SU-DHL-6 (cell line): ENCODE measurements around the gene EMP1.

Source experiments
- H2AFZ ChIP-seq: fragments of 200-600 bp; sonication (generic); 2 replicates; pipeline ENCODE4 v1.6.1; 2014; ENCODE audit warnings: low read depth, mild to moderate bottlenecking, moderate library complexity, mixed read lengths, antibody characterized with exemption, low read length; ENCODE audit not compliant: severe bottlenecking
- H3F3A ChIP-seq: fragments of 200-600 bp; shearing (Covaris generic); 2 replicates; pipeline ENCODE4 v1.6.0; 2016; ENCODE audit warnings: antibody characterized with exemption, mild to moderate bottlenecking; ENCODE audit not compliant: insufficient read depth
- H3K27ac ChIP-seq: fragments of 200-600 bp; sonication (generic); 2 replicates; pipeline ENCODE4 v1.5.1; 2016; ENCODE audit warnings: low read depth, mild to moderate bottlenecking, low read length, moderate library complexity, mixed read lengths
- H3K27me3 ChIP-seq: fragments of 200-600 bp; sonication (generic), shearing (Covaris generic); 2 replicates; pipeline ENCODE4 v1.6.0; 2014; ENCODE audit warnings: mild to moderate bottlenecking, low read length
- H3K36me3 ChIP-seq: fragments of 200-600 bp; sonication (generic); 2 replicates; pipeline ENCODE4 v1.6.1; 2014; ENCODE audit warnings: mild to moderate bottlenecking, low read length, mixed read lengths
- H3K4me2 ChIP-seq: fragments of 300-600, 200-600 bp; shearing (Covaris generic), sonication (generic); 2 replicates; pipeline ENCODE4 v1.6.0; 2014; ENCODE audit warnings: low read length, low read depth, mild to moderate bottlenecking; ENCODE audit not compliant: poor library complexity, severe bottlenecking
- H3K4me3 ChIP-seq: fragments of 200-600 bp; sonication (generic); 2 replicates; pipeline ENCODE4 v1.5.1; 2014; ENCODE audit warnings: antibody characterized with exemption, low read length, mild to moderate bottlenecking, mixed read lengths; ENCODE audit not compliant: insufficient read depth, poor library complexity, severe bottlenecking
- H3K79me2 ChIP-seq: fragments of 200-600 bp; sonication (generic); 2 replicates; pipeline ENCODE4 v1.6.1; 2014; ENCODE audit warnings: mild to moderate bottlenecking, low read length, moderate library complexity; ENCODE audit not compliant: insufficient read depth
- H3K9ac ChIP-seq: fragments of 200-600 bp; sonication (generic); 2 replicates; pipeline ENCODE4 v1.7.0; 2014; ENCODE audit warnings: mild to moderate bottlenecking, low read length
- H3K9me2 ChIP-seq: fragments of 200-600 bp; sonication (generic); replicated peaks from 2 replicates; pipeline ENCODE4 v1.6.1; 2014; ENCODE audit warnings: low read length; ENCODE audit not compliant: insufficient read depth
- H3K9me3 ChIP-seq: fragments of 200-600 bp; sonication (generic); 2 replicates; pipeline ENCODE4 v1.6.1; 2014; ENCODE audit warnings: low read length, mixed read lengths; ENCODE audit not compliant: insufficient read depth
- H4K20me1 ChIP-seq: fragments of 200-600 bp; sonication (generic); 2 replicates; pipeline ENCODE4 v1.6.1; 2014; ENCODE audit warnings: low read depth, mild to moderate bottlenecking, antibody characterized with exemption, low read length, moderate library complexity, mixed read lengths
- CTCF ChIP-seq: fragments of 200-600 bp; sonication (generic); IDR thresholded peaks from one replicate; pipeline ENCODE4 v1.5.1; 2017; ENCODE audit warnings: antibody characterized with exemption, mild to moderate bottlenecking, low read length, moderate library complexity; ENCODE audit not compliant: insufficient read depth, poor library complexity, severe bottlenecking
- EZH2phosphoT487 ChIP-seq: fragments of 200-600 bp; sonication (generic), shearing (Covaris generic); conservative IDR thresholded peaks from 2 replicates; pipeline ENCODE4 v1.6.1; 2018; ENCODE audit warnings: mild to moderate bottlenecking, antibody characterized with exemption, low read length, moderate library complexity, mixed read lengths

EMP1 gene

DNA sequence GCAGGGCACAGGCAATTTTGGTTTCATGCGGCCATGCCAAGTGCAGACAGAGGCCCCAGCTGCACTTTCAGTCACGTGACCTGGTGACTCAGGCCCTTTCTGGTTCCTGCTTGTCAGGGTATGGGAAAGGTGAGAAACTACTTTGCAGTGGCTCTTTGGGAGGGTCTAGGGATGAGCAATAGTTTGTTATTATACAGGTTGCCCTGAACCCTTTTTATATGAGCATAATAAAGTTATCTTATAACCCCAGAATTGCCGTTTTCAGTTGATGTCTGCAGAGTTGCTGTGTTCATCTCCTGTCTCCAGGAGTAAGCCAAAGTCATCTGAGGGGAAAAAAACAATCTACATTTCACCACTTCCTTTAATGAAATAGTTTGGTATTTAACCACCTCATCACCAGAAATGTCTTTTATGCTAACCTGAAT lies 30.9 kb upstream of the EMP1 start:
- no peaks in the 10 kb centered on the region for H3K9me3 ChIP-seq
- H3K4me2 ChIP-seq: no peak overlapping the region
- H3K27ac ChIP-seq: no peak overlapping the region
- no peak overlapping the region for H3K4me3 ChIP-seq
- H4K20me1 ChIP-seq: no peaks in the 10 kb centered on the region
- H3K9me2 ChIP-seq: no peaks in the 10 kb centered on the region
- H3K79me2 ChIP-seq: no peaks in the 10 kb centered on the region
- no peak for TF ChIP-seq CTCF
- no peak for TF ChIP-seq EZH2phosphoT487
- no peak overlapping the region for H2AFZ ChIP-seq
- H3K27me3 ChIP-seq: no peaks in the 10 kb centered on the region
- H3K36me3 ChIP-seq: no peaks in the 10 kb centered on the region
- H3F3A ChIP-seq: no peaks in the 10 kb centered on the region
- H3K9ac ChIP-seq: no peak overlapping the region

DNA sequence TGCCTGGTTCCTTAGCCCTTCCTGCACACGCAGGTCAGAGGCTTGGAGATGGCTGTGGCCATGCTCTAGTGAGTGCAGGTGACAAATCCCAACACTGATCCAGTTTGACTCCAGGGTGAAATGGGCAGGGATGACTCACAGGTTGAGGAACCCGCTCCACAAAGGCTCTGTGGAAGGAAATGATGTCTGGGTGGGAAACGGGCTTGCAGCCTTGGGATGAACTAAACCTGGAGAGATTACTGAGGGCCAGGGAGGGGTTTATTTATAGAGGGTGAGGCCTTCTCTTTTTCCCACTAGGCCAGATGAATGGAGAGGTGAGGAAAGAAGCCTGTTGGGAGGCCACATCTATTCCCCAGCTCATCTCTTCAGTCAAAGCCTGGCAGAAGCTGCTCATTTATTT lies 29.3 kb upstream of the EMP1 start:
- Histone ChIP-seq H3K9ac (no peak overlapping the region), H3K9me2 (no peaks in the 10 kb centered on the region), H3K4me2 (no peak overlapping the region), H3K27me3 (no peaks in the 10 kb centered on the region), H2AFZ (no peak overlapping the region), H3K9me3 (no peaks in the 10 kb centered on the region), H3F3A (no peaks in the 10 kb centered on the region), H3K4me3 (no peak overlapping the region), H3K27ac (no peak overlapping the region), H4K20me1 (no peaks in the 10 kb centered on the region), H3K79me2 (no peaks in the 10 kb centered on the region), H3K36me3 (no peaks in the 10 kb centered on the region)
- TF ChIP-seq EZH2phosphoT487 (no peak), CTCF (no peak)

- no peaks in the 10 kb centered on the region for H3F3A ChIP-seq
- H3K4me3 ChIP-seq: no peak overlapping the region
- no peak overlapping the region for H3K4me2 ChIP-seq
- TF ChIP-seq EZH2phosphoT487 (no peak), CTCF (no peak)
- H3K36me3 ChIP-seq: no peaks in the 10 kb centered on the region
- no peaks in the 10 kb centered on the region for H3K27me3 ChIP-seq
- H3K79me2 ChIP-seq: no peaks in the 10 kb centered on the region
- H3K9me3 ChIP-seq: no peaks in the 10 kb centered on the region
- no peak overlapping the region for H3K27ac ChIP-seq
- H3K9ac ChIP-seq: no peak overlapping the region
- H3K9me2 ChIP-seq: no peaks in the 10 kb centered on the region
- no peak overlapping the region for H2AFZ ChIP-seq
- no peaks in the 10 kb centered on the region for H4K20me1 ChIP-seq
These were observed 28.6 kb upstream of the EMP1 start for GRCh38 chr12:13167906-13168305.
